SW480 (cell line): ENCODE data around the gene PDE2A.
A peak's percentile ranks its signal among the peaks of the same experiment; 100 is the strongest.

Experiments
- DNase-seq: peaks from one replicate; pipeline ENCODE4 v3.0.0-alpha.2; 2016; ENCODE audit warnings: low spot score

Gene PDE2A

GRCh38 chr11:72655896-72656464 lies 18.2 kb downstream of the PDE2A start:
- DNase-seq, result no peak

GRCh38 chr11:72655014-72655413 lies 19.2 kb downstream of the PDE2A start:
- no peak for DNase-seq

- DNase-seq, result no peak
Measured at GRCh38 chr11:72653649-72654048, 20.6 kb downstream of the PDE2A start.

- no peak for DNase-seq
Measured at GRCh38 chr11:72652873-72653630, 21.2 kb downstream of the PDE2A start.

GRCh38 chr11:72652133-72652532 lies 22.1 kb downstream of the PDE2A start:
- DNase-seq, result no peak

- DNase-seq, result no peak
Measured at GRCh38 chr11:72649215-72649976, 24.8 kb downstream of the PDE2A start.

GRCh38 chr11:72648384-72649136 lies 25.7 kb downstream of the PDE2A start:
- no peak for DNase-seq

- no peak for DNase-seq
Measured at GRCh38 chr11:72647882-72648281, 26.3 kb downstream of the PDE2A start.

GRCh38 chr11:72646472-72646871 lies 27.8 kb downstream of the PDE2A start:
- DNase-seq, result no peak

GRCh38 chr11:72646024-72646423 lies 28.2 kb downstream of the PDE2A start:
- no peak for DNase-seq

GRCh38 chr11:72643547-72643946 lies 30.7 kb downstream of the PDE2A start:
- DNase-seq, result peak; percentile 38

- peak; percentile 39 for DNase-seq
Measured at GRCh38 chr11:72642884-72643522, 31.2 kb downstream of the PDE2A start.

- DNase-seq, result peak; percentile 46
Measured at GRCh38 chr11:72642043-72642883, 32.0 kb downstream of the PDE2A start.

- no peak for DNase-seq
Measured at GRCh38 chr11:72641522-72642042, 32.6 kb downstream of the PDE2A start.

- no peak for DNase-seq
Measured at GRCh38 chr11:72639502-72640375, 34.5 kb downstream of the PDE2A start.

GRCh38 chr11:72637926-72638325 lies 36.3 kb downstream of the PDE2A start:
- no peak for DNase-seq

- DNase-seq, result peak; percentile 28
Measured at GRCh38 chr11:72637198-72637597, 37.0 kb downstream of the PDE2A start.

- no peak for DNase-seq
Measured at GRCh38 chr11:72636376-72636775, 37.8 kb downstream of the PDE2A start.

GRCh38 chr11:72635933-72636332 lies 38.3 kb downstream of the PDE2A start:
- no peak for DNase-seq
